ENCODE results near the gene PLCB4.

DNA sequence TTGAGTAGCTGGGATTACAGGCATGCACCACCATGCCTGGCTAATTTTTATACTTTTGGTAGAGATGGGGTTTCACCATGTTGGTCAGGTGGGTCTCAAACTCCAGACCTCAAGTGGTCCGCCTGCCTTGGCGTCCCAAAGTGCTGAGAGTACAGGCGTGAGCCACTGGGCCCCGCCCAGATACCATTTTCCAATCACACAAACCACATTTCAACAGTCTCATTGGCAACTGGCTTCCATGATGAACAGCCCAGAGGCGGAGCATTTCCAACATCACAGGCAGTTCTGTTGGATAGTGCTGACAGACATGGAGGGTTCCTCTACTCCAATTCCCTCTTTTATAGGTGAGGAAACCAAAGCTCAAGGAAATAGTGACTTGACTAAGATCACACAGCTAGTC is 43.9 kb upstream of the PLCB4 start:
- no peak for TF ChIP-seq POLR2AphosphoS5 (IDR thresholded peaks at IDR 0.05; ENCODE audit: low read depth, low read length)
- TF ChIP-seq SIN3A (IDR thresholded peaks at IDR 0.05; ENCODE audit: borderline replicate concordance, insufficient read depth, low read length) = no peak
- TF ChIP-seq FOXP2 (optimal IDR thresholded peaks at IDR 0.05; ENCODE audit: borderline replicate concordance, extremely low read depth, extremely low read length, insufficient read depth) = no peak

Data from PFSK-1 (cell line).